Esophagus squamous epithelium (tissue), 5 donors: ENCODE data around the gene CERS4. TPM values are rescaled to one million over a fixed set of nuclear protein-coding genes. Genes with fewer than 3 reads are reported as not detected.
"Not testable (repeated sequence)": the region's sequence is repeated elsewhere in the genome, so short reads cannot be mapped to it uniquely, and the experiment has no call there.

Experiments
- DNase-seq: peaks from one replicate; lab custom pipeline; 2025; lab: John Stamatoyannopoulos, UW
- H3K27ac ChIP-seq, 4 donors: fragments of 200-600 bp; sonication (generic); one replicate each; pipeline ENCODE4 v1.5.1; 2016 to 2019; ENCODE audit warnings: mild to moderate bottlenecking in 1 of 4
- H3K27me3 ChIP-seq, 4 donors: fragments of 200-600 bp; sonication (generic); 1 replicate in 3 of 4; 2 replicates in 1 of 4; pipeline versions ENCODE4 v1.5.1 to v1.6.0; 2017 to 2021; ENCODE audit warnings: antibody characterized with exemption in 1 of 4
- H3K36me3 ChIP-seq, 3 donors: fragments of 200-600 bp; sonication (generic); one replicate each; pipeline ENCODE4 v1.5.1; 2016 to 2019
- H3K4me1 ChIP-seq, 3 donors: fragments of 200-600 bp; sonication (generic); one replicate each; pipeline ENCODE4 v1.5.1; 2017 to 2019
- H3K4me3 ChIP-seq, 4 donors: fragments of 200-600 bp; sonication (generic); 1 replicate in 3 of 4; 2 replicates in 1 of 4; pipeline ENCODE4 v1.5.1; 2016 to 2019; ENCODE audit warnings: mild to moderate bottlenecking in 2 of 4, moderate library complexity in 1 of 4
- H3K9me3 ChIP-seq, 3 donors: fragments of 200-600 bp; sonication (generic); one replicate each; pipeline ENCODE4 v1.5.1; 2016 to 2019
- CTCF ChIP-seq, 6 experiments: fragments of 450-650 bp in 4 of 6; fragments of 200-600 bp in 2 of 6; sonication (generic) in 2 of 6; IDR thresholded peaks; one replicate each; pipeline ENCODE4 v1.5.1; 2016 to 2019; ENCODE audit warnings: antibody characterized with exemption in 6 of 6, mild to moderate bottlenecking in 4 of 6, moderate library complexity in 4 of 6
- POLR2A ChIP-seq, 4 donors: fragments of 450-650 bp; IDR thresholded peaks; one replicate each; pipeline ENCODE4 v1.6.1; 2017; ENCODE audit warnings: antibody characterized with exemption in 4 of 4, mild to moderate bottlenecking in 4 of 4, moderate library complexity in 3 of 4
- WGBS, 2 donors: methylation state at CpG; one replicate each; pipeline ENCODE4 v1.1.5; 2018; 5-methylcytosine and 5-hydroxymethylcytosine counted together
- intact Hi-C: fragments of 100-400 bp; cut with DNase I; formaldehyde crosslinking; loops from one replicate; pipeline ENCODE4 v1.15.0; 2022
- total RNA-seq, 4 donors: library from RNA; depleted of rRNA; stranded (reverse); fragments of >200 nt; gene quantifications; one replicate each; pipeline ENCODE4 v1.1.0, GENCODE V29; 2016
- donor health status: DM: yes; HTN: yes; CAD: no.

Gene CERS4
- total RNA-seq, 4 donors from 2014 or later = 44.1 to 184 (median 89.1) TPM

DNA sequence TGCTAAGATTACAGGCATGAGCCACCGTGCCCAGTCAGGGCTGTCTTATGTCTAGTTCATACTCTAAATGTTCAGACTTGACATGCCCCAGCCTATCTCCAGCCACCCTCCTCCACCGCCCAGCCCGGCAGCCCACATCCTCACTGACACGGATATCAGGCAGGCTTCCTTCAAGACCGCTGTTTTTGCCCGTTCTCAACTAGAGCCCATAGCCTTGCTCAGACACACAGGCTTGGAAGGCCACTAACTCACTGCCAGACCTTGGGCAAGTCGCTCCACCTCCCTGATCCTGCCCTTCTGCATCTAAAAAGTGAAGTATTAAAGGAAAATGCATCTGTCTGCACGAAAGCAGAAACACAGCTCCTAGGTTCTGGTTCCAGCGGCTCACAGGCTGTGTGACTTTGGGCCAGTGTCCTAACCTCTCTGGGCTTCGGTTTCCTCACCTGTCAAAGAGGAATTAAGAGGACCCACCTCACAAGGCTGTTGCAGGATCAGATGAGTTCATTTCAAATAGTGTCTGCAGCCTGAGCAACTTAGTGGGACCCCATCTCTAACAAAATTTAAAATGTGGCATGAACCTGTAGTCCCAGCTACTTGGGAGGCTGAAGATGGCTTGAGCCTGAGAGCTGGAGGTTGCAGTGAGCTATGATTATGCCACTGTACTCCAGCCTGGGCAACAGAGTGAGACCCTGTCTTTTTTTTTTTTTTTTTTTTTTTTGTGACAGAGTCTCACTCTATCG is 14.5 kb upstream of the CERS4 start:
- WGBS, 2 donors = 46 to 48% methylated on average over 9 to 10 of the region's 11 CpGs
- DNase-seq = no peak
- Histone ChIP-seq H3K36me3 (no peaks in the 10 kb centered on the region), H3K4me3 (peak overlapping the region in 1 of 4 donors; percentile 37), H3K4me1 (peaks cover 0 to 14% (median 7%) of the 10 kb centered on the region in 3 donors), H3K27ac (peak overlapping the region in 3 of 4 donors; percentile 0 to 65 (median 61)), H3K9me3 (no peaks in the 10 kb centered on the region), H3K27me3 (peaks cover 0 to 6% (median 0%) of the 10 kb centered on the region in 4 donors)
- TF ChIP-seq POLR2A (IDR thresholded peaks at IDR 0.05) = no peak
- no peak for TF ChIP-seq CTCF (IDR thresholded peaks at IDR 0.05)
- intact Hi-C loops = no loop called here

- intact Hi-C loops = no loop called here
- TF ChIP-seq CTCF (IDR thresholded peaks at IDR 0.05) (no peak), POLR2A (IDR thresholded peaks at IDR 0.05) (no peak)
- H3K9me3 ChIP-seq = no peaks in the 10 kb centered on the region
- DNase-seq = no peak
- peaks cover 0 to 14% (median 7%) of the 10 kb centered on the region in 3 donors for H3K4me1 ChIP-seq
- 57 to 81% methylated on average over 5 to 7 of the region's 10 CpGs for WGBS, 2 donors
- no peaks in the 10 kb centered on the region for H3K36me3 ChIP-seq
- peaks cover 0 to 14% (median 0%) of the 10 kb centered on the region in 4 donors for H3K27me3 ChIP-seq
- no peak overlapping the region for H3K4me3 ChIP-seq
- H3K27ac ChIP-seq = no peak overlapping the region
Measured at GRCh38 chr19:8196271-8196927, 12.8 kb upstream of the CERS4 start.

DNA sequence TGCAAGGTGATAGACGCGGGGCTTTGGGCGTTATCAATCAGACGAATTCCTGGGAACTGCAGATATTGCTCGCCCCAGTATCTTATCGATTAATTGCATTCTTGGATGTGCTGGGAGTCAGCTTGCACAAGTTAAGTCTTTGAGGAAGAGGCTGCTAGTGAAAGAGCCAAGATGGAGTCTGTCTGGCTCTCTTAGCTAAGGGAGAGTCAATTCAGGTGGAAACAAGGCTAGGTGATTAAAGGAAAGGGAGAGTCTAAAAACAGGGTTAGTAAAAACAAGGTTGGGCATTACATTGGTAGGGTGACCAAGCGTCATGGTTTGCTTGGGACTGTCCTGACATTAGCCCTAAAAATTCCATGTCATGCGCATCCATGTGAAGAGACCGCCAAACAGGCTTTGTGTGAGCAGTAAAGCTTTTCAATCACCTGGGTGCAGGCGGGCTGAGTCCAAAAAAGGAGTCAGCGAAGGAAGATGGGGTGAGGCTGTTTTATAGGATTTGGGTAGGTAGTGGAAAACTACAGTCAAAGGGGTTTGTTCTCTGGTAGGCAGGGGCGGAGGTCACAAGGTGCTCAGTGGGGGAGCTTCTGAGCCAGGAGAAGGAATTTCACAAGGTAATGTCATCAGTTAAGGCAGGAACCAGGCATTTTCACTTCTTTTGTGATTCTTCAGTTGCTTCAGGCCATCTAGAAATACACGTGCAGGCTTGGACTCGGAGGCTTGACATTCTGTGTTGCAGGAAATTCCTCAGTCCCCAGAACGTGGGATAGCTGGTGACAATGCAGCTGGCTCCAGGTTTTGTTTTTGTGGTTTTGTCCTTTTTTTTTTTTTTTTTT is 5.7 kb upstream of the CERS4 start:
- peaks cover 4 to 38% (median 11%) of the 10 kb centered on the region in 3 donors for H3K4me1 ChIP-seq
- WGBS, 2 donors = 55 to 58% methylated on average over 14 to 15 of the region's 15 CpGs
- H3K36me3 ChIP-seq, H3K4me3 ChIP-seq, DNase-seq, H3K9me3 ChIP-seq, intact Hi-C loops: not testable (repeated sequence)
- H3K27me3 ChIP-seq = peaks cover 0 to 12% (median 0%) of the 10 kb centered on the region in 4 donors
- peak overlapping the region; percentile 5 to 45 (median 29) for H3K27ac ChIP-seq

GRCh38 chr19:8204961-8205360 is 4.2 kb upstream of the CERS4 start:
- Histone ChIP-seq H3K4me3 (no peak overlapping the region), H3K27me3 (peaks cover 0 to 20% (median 0%) of the 10 kb centered on the region in 4 donors), H3K36me3 (no peaks in the 10 kb centered on the region), H3K4me1 (peaks cover 9 to 47% (median 13%) of the 10 kb centered on the region in 3 donors), H3K27ac (peak overlapping the region in 1 of 4 donors; percentile 37), H3K9me3 (no peaks in the 10 kb centered on the region)
- no peak for DNase-seq
- WGBS, 2 donors = 79 to 80% methylated on average over 4 of the region's 5 CpGs
- intact Hi-C loops = no loop called here
- TF ChIP-seq POLR2A (IDR thresholded peaks at IDR 0.05) (no peak), CTCF (IDR thresholded peaks at IDR 0.05) (no peak)
